Ishikawa (cell line): Measurements from ENCODE around the gene PLA2R1.

Experiments used
- CEBPB ChIP-seq: IDR thresholded peaks from 2 replicates; pipeline ENCODE4 v1.6.1; 2012
- EGR1 ChIP-seq: IDR thresholded peaks from 2 replicates; pipeline ENCODE4 v1.6.1; 2012
- EP300 ChIP-seq: IDR thresholded peaks from 2 replicates; pipeline ENCODE4 v1.6.1; 2012; ENCODE audit warnings: borderline replicate concordance
- FOXM1 ChIP-seq: IDR thresholded peaks from 2 replicates; pipeline ENCODE4 v1.6.1; 2012; ENCODE audit warnings: low read depth, borderline replicate concordance
- NFIC ChIP-seq: IDR thresholded peaks from 2 replicates; pipeline ENCODE4 v1.6.1; 2012
- RAD21 ChIP-seq: IDR thresholded peaks from 2 replicates; pipeline ENCODE4 v1.6.1; 2012; ENCODE audit warnings: low read depth
- REST ChIP-seq: IDR thresholded peaks from 2 replicates; pipeline ENCODE4 v1.6.1; 2012; ENCODE audit warnings: low read depth, mild to moderate bottlenecking
- TAF1 ChIP-seq: IDR thresholded peaks from 2 replicates; pipeline ENCODE4 v1.6.1; 2012; ENCODE audit warnings: low read depth, mild to moderate bottlenecking
- TCF12 ChIP-seq: IDR thresholded peaks from 2 replicates; pipeline ENCODE4 v1.6.1; 2012; ENCODE audit warnings: low read depth
- TEAD4 ChIP-seq: IDR thresholded peaks from 2 replicates; pipeline ENCODE4 v1.6.1; 2012
- YY1 ChIP-seq: IDR thresholded peaks from 2 replicates; pipeline ENCODE4 v1.6.1; 2012; ENCODE audit warnings: low read depth
- TF ChIP-seq, protein P1 (sequence below): IDR thresholded peaks from 2 replicates; pipeline ENCODE4 v1.6.1; 2012
- TF ChIP-seq, protein P2 (sequence below): IDR thresholded peaks from 2 replicates; pipeline ENCODE4 v1.6.1; 2012

GRCh38 chr2:160092445-160092844, 30.0 kb upstream of the PLA2R1 start:
- TF ChIP-seq TAF1 (no peak), CEBPB (no peak), YY1 (no peak), RAD21 (no peak), EP300 (no peak), REST (no peak), TCF12 (no peak), NFIC (no peak), FOXM1 (no peak), EGR1 (no peak), TEAD4 (no peak)
- TF ChIP-seq, protein P1, sequence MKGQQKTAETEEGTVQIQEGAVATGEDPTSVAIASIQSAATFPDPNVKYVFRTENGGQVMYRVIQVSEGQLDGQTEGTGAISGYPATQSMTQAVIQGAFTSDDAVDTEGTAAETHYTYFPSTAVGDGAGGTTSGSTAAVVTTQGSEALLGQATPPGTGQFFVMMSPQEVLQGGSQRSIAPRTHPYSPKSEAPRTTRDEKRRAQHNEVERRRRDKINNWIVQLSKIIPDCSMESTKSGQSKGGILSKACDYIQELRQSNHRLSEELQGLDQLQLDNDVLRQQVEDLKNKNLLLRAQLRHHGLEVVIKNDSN, result no peak
- TF ChIP-seq, protein P2, sequence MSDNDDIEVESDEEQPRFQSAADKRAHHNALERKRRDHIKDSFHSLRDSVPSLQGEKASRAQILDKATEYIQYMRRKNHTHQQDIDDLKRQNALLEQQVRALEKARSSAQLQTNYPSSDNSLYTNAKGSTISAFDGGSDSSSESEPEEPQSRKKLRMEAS, result no peak
